LNCAP (cell line): ENCODE measurements around the gene CABP1.
A peak's percentile ranks its signal among the peaks of the same experiment; 100 is the strongest.

Experiments
- CTCF ChIP-seq: fragments of 450-650 bp; IDR thresholded peaks from 2 replicates; pipeline ENCODE4 v1.5.1; 2017; ENCODE audit warnings: mild to moderate bottlenecking

Gene CABP1

DNA sequence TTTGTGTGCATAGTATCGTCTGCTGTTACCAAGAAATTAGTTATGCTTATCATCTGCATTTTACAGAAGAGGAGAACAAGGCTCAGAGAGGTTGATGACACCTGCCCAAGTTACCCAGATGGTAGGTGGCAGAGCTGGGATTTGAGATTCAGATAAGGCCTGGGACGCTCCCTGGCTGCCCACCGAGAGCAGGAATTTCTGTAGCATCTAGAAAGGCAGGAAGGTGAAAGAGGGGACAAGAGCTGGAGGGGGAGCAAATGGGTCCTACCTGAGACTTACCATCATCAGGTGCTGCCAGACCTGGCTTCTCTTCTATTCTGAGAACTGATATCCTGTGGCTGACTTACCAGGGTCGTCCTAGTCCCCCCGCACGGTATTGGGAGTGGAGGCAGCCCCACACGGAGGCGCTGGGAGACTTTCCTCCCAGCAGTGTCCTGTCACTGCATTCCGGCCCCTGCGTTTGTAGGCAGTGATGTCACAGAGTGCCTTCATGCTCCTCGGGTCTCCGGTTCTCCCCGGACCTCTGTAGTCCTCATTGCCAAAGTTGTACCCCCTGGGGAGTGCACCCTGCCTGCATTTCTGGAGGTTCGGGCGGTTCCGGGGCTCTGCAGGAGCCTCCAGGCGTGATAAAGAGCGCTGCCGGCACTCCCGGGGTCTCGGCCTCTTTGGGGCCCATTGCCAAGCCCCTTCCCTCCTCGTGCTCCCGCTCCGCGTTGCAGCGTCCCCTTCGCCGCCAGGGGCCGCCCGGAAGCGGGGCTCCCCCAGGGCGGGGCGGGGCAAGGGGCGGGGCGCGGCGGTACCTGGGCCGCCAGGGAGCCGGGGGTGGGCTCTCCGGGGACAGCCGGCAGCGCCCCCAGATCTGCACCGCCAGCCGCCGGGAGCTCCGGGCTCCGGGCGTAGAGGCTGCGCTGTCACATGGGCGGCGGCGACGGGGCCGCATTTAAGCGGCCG, at the start of gene CABP1:
Gene CABP1, plus strand, starts transcription at position 856 of the 951 bp plus-strand sequence. Its CDS starts 60 bp downstream, at position 916.
- TF ChIP-seq CTCF: peak; percentile 35

DNA sequence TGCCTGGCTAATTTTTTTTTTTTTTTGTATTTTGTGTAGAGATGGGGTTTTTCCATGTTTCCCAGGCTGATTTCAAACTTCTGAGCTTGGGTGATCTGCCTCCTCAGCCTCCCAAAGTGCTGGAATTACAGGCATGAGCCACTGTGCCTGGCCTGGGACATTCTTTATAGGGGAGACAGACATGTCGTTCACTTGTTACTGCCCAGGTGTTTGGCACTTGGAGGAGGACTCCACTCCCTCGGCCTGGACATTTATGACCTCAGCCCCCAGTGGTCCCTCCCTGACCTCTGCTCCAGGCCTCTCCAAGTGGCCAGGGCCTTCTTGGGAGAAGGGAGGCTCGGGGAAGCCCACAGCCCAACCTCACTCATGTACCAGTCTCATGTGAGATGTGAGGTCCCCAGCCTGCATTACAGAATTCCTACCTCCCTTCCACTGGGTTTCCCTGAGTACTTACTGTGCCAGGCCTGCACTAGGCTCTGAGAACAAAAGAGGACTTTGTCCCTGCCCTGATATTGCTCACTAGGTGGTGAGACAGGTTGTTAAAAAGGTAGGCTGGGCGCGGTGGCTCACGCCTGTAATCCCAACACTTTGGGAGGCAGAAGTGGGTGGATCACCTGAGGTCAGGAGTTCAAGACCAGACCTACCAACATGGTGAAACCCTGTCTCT, 49.6 kb upstream of the CABP1 start:
- no peak for TF ChIP-seq CTCF

DNA sequence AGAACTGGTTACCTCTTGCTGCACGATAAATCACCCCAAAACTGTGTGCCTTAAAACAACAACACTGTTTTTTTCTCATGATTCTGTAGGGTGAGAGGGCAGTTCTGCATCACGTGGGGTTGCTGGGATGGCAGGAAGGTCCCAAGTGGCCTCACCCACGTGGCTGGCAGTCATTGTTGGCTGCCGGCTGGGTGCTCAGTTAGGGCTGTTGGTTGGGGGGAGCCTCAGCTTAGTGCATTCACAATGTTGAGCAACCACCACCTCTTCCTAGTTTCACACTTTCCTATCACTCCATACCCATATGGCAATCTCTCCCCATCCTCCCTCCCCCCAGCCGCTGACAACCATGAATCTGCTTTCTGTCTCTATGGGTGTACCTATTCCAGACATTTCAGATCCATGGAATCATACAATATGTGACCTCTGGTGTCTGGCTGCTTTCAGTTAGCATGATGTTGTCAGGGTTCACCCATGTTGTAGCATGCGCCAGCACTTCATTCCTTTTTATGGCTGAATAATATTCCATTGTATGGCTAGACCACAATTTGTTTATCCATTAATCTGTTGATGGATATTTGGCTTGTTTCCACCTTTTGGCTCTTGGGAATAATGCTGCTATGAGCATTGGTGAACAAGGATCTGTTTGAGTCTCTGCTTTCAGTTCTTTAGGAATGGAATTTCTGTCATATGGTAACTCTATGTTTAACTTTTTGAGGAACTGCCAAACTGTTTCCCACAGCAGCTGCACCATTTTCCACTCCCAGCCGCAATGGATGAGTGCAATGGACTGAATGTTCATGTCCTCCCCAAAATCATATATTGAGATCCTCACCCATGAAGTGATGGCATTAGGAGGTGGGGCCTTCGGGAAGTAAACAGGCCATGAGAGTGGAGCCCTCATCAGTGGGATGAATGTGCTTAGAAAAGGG, 48.0 kb upstream of the CABP1 start:
- TF ChIP-seq CTCF: no peak

GRCh38 chr12:120596901-120597300, 43.5 kb upstream of the CABP1 start:
- no peak for TF ChIP-seq CTCF

- no peak for TF ChIP-seq CTCF
Measured at GRCh38 chr12:120597861-120598260, 42.6 kb upstream of the CABP1 start.

- TF ChIP-seq CTCF: no peak
Measured at GRCh38 chr12:120598674-120599463, 41.6 kb upstream of the CABP1 start.
